Parathyroid adenoma (tissue), 2 donors: ENCODE data around the gene CHMP6.
A peak's percentile ranks its signal among the peaks of the same experiment; 100 is the strongest.

Source experiments
- H2AFZ ChIP-seq: fragments of 300-600 bp; sonication (generic); one replicate; pipeline ENCODE4 v1.7.0; 2017; ENCODE audit warnings: antibody characterized with exemption, mild to moderate bottlenecking
- H3K27ac ChIP-seq: fragments of 300-600 bp; sonication (generic); one replicate; pipeline ENCODE4 v1.7.0; 2017
- H3K27me3 ChIP-seq: fragments of 300-600 bp; sonication (generic); one replicate; pipeline ENCODE4 v1.7.0; 2017; ENCODE audit warnings: low read length; ENCODE audit not compliant: control insufficient read depth, insufficient read depth
- H3K36me3 ChIP-seq: fragments of 300-600 bp; sonication (generic); one replicate; pipeline ENCODE4 v1.7.0; 2017; ENCODE audit warnings: low read length; ENCODE audit not compliant: control insufficient read depth, insufficient read depth
- H3K4me1 ChIP-seq: fragments of 300-600 bp; sonication (generic); one replicate; pipeline ENCODE4 v1.7.0; 2017; ENCODE audit warnings: control low read depth
- H3K4me2 ChIP-seq: fragments of 300-600 bp; sonication (generic); one replicate; pipeline ENCODE4 v1.7.0; 2017; ENCODE audit warnings: low read length
- H3K4me3 ChIP-seq: fragments of 300-600 bp; sonication (generic); one replicate; pipeline ENCODE4 v1.7.0; 2017; ENCODE audit warnings: low read depth, low read length
- H3K79me2 ChIP-seq: fragments of 300-600 bp; sonication (generic); one replicate; pipeline ENCODE4 v1.7.0; 2017; ENCODE audit warnings: control low read depth
- H3K9ac ChIP-seq: fragments of 300-600 bp; sonication (generic); one replicate; pipeline ENCODE4 v1.7.0; 2017; ENCODE audit warnings: mild to moderate bottlenecking
- H3K9me3 ChIP-seq: fragments of 300-600 bp; sonication (generic); one replicate; pipeline ENCODE4 v1.7.0; 2017; ENCODE audit warnings: low read length; ENCODE audit not compliant: control insufficient read depth
- CTCF ChIP-seq: fragments of 300-600 bp; sonication (generic); IDR thresholded peaks from one replicate; pipeline ENCODE4 v1.7.0; 2017; ENCODE audit warnings: antibody characterized with exemption, mild to moderate bottlenecking
- donor health status: primary hyperparathyroidism.

Gene CHMP6

GRCh38 chr17:81035521-81036196 lies 44.0 kb downstream of the CHMP6 start:
- Histone ChIP-seq H3K9me3 (no peaks in the 10 kb centered on the region), H3K4me3 (peak overlapping the region; percentile 45), H3K4me1 (peaks cover 15% of the 10 kb centered on the region), H3K9ac (no peak overlapping the region), H3K27ac (peak overlapping the region; percentile 9), H3K4me2 (peak overlapping the region; percentile 74), H3K27me3 (no peaks in the 10 kb centered on the region), H2AFZ (peak overlapping the region; percentile 5), H3K79me2 (peaks cover 12% of the 10 kb centered on the region), H3K36me3 (no peaks in the 10 kb centered on the region)
- no peak for TF ChIP-seq CTCF

GRCh38 chr17:81036197-81036941 lies 44.7 kb downstream of the CHMP6 start:
- Histone ChIP-seq H3K4me3 (peak overlapping the region; percentile 45), H3K9me3 (no peaks in the 10 kb centered on the region), H3K79me2 (peaks cover 17% of the 10 kb centered on the region), H2AFZ (no peak overlapping the region), H3K4me1 (peaks cover 15% of the 10 kb centered on the region), H3K9ac (no peak overlapping the region), H3K27ac (peak overlapping the region; percentile 78), H3K4me2 (peak overlapping the region; percentile 74), H3K36me3 (no peaks in the 10 kb centered on the region), H3K27me3 (no peaks in the 10 kb centered on the region)
- TF ChIP-seq CTCF: no peak

GRCh38 chr17:81037026-81037797 lies 45.6 kb downstream of the CHMP6 start:
- no peak for TF ChIP-seq CTCF
- peak overlapping the region; percentile 78 for H3K27ac ChIP-seq
- peak overlapping the region; percentile 25 for H3K4me3 ChIP-seq
- no peaks in the 10 kb centered on the region for H3K27me3 ChIP-seq
- peaks cover 15% of the 10 kb centered on the region for H3K4me1 ChIP-seq
- H3K79me2 ChIP-seq: peaks cover 17% of the 10 kb centered on the region
- peak overlapping the region; percentile 20 for H2AFZ ChIP-seq
- no peaks in the 10 kb centered on the region for H3K9me3 ChIP-seq
- no peak overlapping the region for H3K9ac ChIP-seq
- H3K36me3 ChIP-seq: no peaks in the 10 kb centered on the region
- H3K4me2 ChIP-seq: peak overlapping the region; percentile 74

GRCh38 chr17:81037798-81038733 lies 46.4 kb downstream of the CHMP6 start:
- peak; percentile 7 for TF ChIP-seq CTCF
- peaks cover 15% of the 10 kb centered on the region for H3K4me1 ChIP-seq
- peak overlapping the region; percentile 25 for H3K4me2 ChIP-seq
- peaks cover 19% of the 10 kb centered on the region for H3K79me2 ChIP-seq
- H3K27me3 ChIP-seq: no peaks in the 10 kb centered on the region
- no peak overlapping the region for H3K4me3 ChIP-seq
- peak overlapping the region; percentile 78 for H3K27ac ChIP-seq
- H3K9me3 ChIP-seq: no peaks in the 10 kb centered on the region
- peak overlapping the region; percentile 20 for H2AFZ ChIP-seq
- no peak overlapping the region for H3K9ac ChIP-seq
- no peaks in the 10 kb centered on the region for H3K36me3 ChIP-seq
